ENCODE measurements around the gene B3GNT7. TPM values are rescaled to one million over a fixed set of nuclear protein-coding genes. Genes with fewer than 3 reads are reported as not detected.
"Not testable (repeated sequence)": the region's sequence is repeated elsewhere in the genome, so short reads cannot be mapped to it uniquely, and the experiment has no call there.

B3GNT7 gene
- total and polyA plus RNA-seq, 5 experiments from 2014 or later, result 0.06 to 0.68 (median 0.55) TPM; not detected in 2

DNA sequence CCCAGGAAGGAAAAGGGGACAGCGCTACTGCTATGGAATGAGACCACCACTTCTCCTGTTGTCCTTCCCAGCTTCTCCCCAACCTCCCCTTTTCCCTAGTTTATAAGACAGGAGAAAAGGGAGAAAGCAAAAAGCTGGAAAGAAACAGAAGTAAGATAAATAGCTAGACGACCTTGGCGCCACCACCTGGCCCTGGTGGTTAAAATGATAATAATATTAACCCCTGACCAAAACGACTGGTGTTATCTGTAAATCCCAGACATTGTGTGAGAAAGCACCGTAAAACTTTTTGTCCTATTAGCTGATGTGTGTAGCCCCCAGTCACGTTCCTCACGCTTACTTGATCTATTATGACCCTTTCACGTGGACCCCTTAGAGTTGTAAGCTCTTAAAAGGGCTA lies 5.2 kb downstream of the B3GNT7 start:
- H3K27ac Mint-ChIP-seq, POLR2A ChIA-PET, DNase-seq, H3K9me3 Mint-ChIP-seq, ATAC-seq, H3K4me3 Mint-ChIP-seq, H3K36me3 Mint-ChIP-seq: not testable (repeated sequence)
- Mint-ChIP-seq H3K27me3 (peaks cover 0 to 21% (median 14%) of the 10 kb centered on the region in 5 donors), H3K4me1 (peaks cover 5 to 21% (median 6%) of the 10 kb centered on the region in 4 donors)

DNA sequence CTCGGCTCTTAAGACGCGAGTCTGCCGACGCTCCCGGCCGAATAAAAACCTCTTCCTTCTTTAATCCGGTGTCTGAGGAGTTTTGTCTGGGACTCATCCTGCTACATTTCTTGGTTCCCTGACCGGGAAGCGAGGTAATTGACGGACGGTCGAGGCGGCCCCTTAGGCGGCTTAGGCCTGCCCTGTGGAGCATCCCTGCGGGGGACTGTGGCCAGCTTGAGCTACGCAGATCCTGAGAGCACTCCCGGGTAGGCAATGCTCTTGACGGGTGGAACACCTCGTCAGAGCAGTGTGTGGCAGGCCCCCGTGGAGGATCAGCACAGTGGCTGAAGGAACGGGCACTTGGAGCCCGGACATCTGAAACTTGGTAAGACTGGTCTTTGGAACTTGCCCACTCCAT lies 5.6 kb downstream of the B3GNT7 start:
- H3K4me3 Mint-ChIP-seq, H3K36me3 Mint-ChIP-seq, H3K9me3 Mint-ChIP-seq, ATAC-seq, H3K27ac Mint-ChIP-seq, DNase-seq, POLR2A ChIA-PET: not testable (repeated sequence)
- Mint-ChIP-seq H3K4me1 (peaks cover 8 to 26% (median 10%) of the 10 kb centered on the region in 4 donors), H3K27me3 (peaks cover 0 to 21% (median 14%) of the 10 kb centered on the region in 5 donors)

DNA sequence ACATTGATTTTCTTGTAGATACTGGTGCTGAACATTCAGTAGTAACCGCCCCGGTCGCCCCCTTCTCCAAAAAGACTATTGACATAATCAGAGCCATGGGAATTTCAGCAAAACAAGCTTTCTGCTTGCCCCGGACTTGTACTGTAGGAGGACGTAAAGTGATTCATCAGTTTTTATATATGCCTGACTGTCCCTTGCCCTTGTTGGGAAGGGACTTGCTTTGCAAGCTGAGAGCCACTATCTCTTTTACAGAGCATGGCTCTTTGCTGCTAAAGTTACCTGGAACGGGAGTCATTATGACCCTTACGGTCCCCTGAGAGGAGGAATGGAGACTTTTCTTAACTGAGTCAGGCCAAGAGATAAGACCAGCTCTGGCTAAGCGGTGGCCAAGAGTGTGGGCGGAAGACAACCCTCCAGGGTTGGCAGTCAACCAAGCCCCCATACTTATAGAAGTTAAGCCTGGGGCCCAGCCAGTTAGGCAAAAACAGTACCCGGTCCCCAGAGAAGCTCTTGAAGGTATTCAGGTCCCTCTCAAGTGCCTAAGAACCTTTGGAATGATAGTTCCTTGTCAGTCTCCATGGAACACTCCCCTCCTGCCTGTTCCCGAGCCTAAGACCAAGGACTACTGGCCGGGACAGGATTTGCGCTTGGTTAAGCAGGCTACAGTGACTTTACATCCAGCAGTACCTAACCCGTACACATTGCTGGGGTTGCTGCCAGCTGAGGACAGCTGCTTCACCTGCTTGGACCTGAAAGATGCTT lies 8.1 kb downstream of the B3GNT7 start:
- ATAC-seq, H3K9me3 Mint-ChIP-seq, POLR2A ChIA-PET, DNase-seq, H3K36me3 Mint-ChIP-seq, H3K4me3 Mint-ChIP-seq, H3K27me3 Mint-ChIP-seq: not testable (repeated sequence)
- Mint-ChIP-seq H3K4me1 (peaks cover 5 to 24% (median 18%) of the 10 kb centered on the region in 4 donors), H3K27ac (peak overlapping the region in 1 of 10 donors; percentile 31)

DNA sequence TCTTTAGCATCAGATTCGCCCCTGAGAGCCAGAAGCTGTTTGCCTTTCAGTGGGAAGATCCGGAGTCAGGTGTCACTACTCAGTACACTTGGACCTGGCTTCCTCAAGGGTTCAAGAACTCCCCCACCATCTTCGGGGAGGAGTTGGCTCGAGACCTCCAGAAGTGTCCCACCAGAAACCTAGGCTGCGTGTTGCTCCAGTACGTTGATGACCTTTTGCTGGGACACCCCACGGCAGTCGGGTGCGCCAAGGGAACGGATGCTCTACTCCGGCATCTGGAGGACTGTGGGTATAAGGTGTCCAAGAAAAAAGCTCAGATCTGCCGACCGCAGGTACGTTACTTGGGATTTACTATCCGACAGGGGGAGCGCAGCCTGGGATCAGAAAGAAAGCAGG lies 8.7 kb downstream of the B3GNT7 start:
- H3K4me3 Mint-ChIP-seq, ATAC-seq, H3K9me3 Mint-ChIP-seq, H3K27me3 Mint-ChIP-seq, POLR2A ChIA-PET, DNase-seq, H3K36me3 Mint-ChIP-seq: not testable (repeated sequence)
- Mint-ChIP-seq H3K27ac (peak overlapping the region in 1 of 10 donors; percentile 6), H3K4me1 (peaks cover 5 to 24% (median 18%) of the 10 kb centered on the region in 4 donors)

DNA sequence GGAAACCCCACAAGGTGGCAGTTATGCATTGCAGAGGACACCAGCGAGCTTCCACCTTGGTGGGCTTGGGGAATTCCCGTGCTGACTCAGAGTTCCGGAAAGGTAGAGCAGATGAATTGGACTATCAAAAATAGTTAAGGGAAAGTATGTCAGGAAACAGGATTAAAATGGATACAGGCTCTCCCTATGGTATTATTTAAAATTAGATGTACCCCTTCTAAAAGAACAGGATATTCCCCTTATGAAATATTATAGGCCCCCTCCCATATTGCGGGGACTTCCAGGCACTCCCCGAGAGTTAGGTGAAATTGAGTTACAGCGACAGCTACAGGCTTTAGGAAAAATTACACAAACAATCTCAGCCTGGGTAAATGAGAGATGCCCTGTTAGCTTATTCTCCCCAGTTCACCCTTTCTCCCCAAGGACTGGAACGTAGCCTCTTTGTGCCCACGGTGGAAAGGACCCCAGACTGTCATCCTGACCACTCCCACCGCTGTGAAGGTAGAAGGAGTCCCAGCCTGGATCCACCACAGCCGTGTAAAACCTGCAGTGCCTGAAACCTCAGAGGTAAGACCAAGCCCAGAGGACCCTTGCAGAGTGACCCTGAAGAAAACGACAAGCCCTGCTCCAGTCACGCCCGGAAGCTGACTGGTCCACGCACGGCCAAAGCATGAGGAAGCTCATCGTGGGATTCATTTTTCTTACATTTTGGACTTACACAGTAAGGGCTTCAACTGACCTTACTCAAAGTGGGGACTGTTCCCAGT lies 10.3 kb downstream of the B3GNT7 start:
- POLR2A ChIA-PET, H3K9me3 Mint-ChIP-seq, H3K36me3 Mint-ChIP-seq: not testable (repeated sequence)
- peaks cover 5 to 20% (median 18%) of the 10 kb centered on the region in 4 donors for H3K4me1 Mint-ChIP-seq
- ATAC-seq (peak; percentile 36 to 61), DNase-seq (peak in 1 of 10 donors; percentile 9)
- H3K27ac Mint-ChIP-seq, result peak overlapping the region in 4 of 10 donors; percentile 2 to 39 (median 30)
- H3K4me3 Mint-ChIP-seq, result peak overlapping the region in 7 of 10 donors; percentile 24 to 57 (median 36)
- H3K27me3 Mint-ChIP-seq, result peaks cover 1 to 16% (median 9%) of the 10 kb centered on the region in 5 donors

DNA sequence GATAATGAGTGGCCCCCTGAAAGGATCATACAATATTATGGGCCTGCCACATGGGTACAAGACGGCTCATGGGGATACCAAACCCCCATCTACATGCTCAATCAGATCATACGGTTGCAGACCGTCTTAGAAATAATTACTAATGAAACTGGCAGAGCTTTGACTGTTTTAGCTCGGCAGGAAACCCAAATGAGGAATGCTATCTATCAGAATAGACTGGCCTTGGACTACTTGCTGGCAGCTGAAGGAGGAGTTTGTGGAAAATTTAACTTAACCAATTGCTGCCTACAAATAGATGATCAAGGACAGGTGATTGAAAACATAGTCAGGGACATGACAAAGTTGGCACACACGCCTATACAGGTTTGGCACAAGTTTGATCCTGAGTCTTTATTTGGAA lies 12.2 kb downstream of the B3GNT7 start:
- H3K27me3 Mint-ChIP-seq, result peaks cover 6 to 28% (median 17%) of the 10 kb centered on the region in 5 donors
- POLR2A ChIA-PET, result interaction anchor here (0.6 kb wide), 1 partner anchor 12 kb away, joined by 8 read pairs; no protein-coding TSS in a partner anchor
- not testable (repeated sequence) for H3K4me3 Mint-ChIP-seq, H3K9me3 Mint-ChIP-seq, H3K36me3 Mint-ChIP-seq, DNase-seq, ATAC-seq, H3K27ac Mint-ChIP-seq
- H3K4me1 Mint-ChIP-seq, result peaks cover 5 to 26% (median 22%) of the 10 kb centered on the region in 4 donors

DNA sequence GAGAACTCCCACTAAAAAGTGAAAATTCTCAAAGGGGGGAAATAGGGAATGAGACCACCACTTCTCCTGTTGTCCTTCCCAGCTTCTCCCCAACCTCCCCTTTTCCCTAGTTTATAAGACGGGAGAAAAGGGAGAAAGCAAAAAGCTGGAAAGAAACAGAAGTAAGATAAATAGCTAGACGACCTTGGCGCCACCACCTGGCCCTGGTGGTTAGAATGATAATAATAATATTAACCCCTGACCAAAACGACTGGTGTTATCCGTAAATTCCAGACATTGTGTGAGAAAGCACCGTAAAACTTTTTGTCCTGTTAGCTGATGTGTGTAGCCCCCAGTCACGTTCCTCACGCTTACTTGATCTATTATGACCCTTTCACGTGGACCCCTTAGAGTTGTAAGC lies 12.8 kb downstream of the B3GNT7 start:
- H3K27ac Mint-ChIP-seq, H3K4me3 Mint-ChIP-seq, H3K9me3 Mint-ChIP-seq, ATAC-seq, H3K36me3 Mint-ChIP-seq, DNase-seq: not testable (repeated sequence)
- peaks cover 8 to 34% (median 22%) of the 10 kb centered on the region in 5 donors for H3K27me3 Mint-ChIP-seq
- peaks cover 5 to 26% (median 23%) of the 10 kb centered on the region in 4 donors for H3K4me1 Mint-ChIP-seq
- POLR2A ChIA-PET, result interaction anchor here (0.6 kb wide), 1 partner anchor 12 kb away, joined by 8 read pairs; no protein-coding TSS in a partner anchor

DNA sequence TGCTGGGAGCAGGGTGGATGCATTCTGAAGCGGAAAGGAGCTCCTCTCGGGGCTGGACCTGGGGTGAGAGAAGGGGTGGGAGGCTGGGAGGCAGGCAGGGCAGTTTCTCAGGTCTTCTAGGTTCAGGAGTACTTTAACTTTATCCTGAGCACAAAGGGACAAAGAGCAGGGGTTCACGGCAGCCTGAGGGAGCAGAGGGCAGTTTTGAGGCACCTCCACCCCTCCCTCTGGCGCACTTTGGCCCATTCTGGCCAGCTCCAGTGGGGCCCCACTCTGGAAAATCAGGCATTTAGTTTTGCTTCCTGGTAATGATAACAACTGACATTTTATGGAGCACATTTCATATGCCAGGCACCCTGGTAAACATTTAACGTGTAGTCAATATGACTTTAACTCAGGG lies 14.3 kb downstream of the B3GNT7 start:
- H3K36me3 Mint-ChIP-seq, result peaks cover 0 to 9% (median 3%) of the 10 kb centered on the region in 3 donors
- POLR2A ChIA-PET, result interaction anchor here (0.5 to 0.7 kb wide), 2 partner anchors 13 to 1325 kb away, joined by 3 read pairs; no protein-coding TSS in a partner anchor

DNA sequence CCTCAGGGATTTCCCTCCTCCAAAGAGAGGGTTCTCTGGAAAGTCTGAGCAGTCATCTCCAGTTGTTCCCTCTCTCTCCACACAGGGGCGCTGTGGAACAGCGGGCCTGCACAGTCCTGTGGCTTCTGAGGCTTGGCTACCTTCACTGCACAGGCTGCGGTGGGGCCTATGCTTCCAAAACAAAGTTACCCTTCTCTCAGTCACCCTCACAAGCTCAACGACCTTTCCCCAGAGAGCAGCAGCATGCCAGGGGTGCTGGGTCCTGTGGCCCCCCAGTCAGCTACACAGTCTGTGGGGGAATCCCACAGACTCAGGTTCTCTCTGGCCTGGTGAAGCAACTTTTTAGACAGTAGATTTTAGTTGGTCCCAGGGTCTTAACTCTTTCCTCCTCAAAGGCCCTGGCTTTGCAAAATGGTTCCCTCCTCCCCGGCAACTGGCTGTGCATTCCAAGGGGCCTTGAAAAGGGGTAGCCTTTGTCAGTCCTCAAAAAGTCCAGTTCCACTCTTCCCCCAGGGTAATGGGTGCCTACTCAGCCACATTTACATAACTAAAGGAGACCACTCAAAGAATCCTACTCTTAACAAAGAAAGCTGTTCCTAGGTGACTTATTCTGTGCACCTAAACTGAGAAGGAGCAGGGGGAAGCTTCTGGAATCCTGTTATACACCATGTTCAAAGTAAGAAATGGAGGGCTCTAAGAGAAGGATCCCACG lies 14.9 kb downstream of the B3GNT7 start:
- H3K9me3 Mint-ChIP-seq, result peaks cover 0 to 8% (median 6%) of the 10 kb centered on the region in 9 donors
- peaks cover 0 to 9% (median 3%) of the 10 kb centered on the region in 3 donors for H3K36me3 Mint-ChIP-seq
- H3K4me1 Mint-ChIP-seq, result peaks cover 4 to 24% (median 19%) of the 10 kb centered on the region in 4 donors
- ATAC-seq (no peak), DNase-seq (no peak)
- POLR2A ChIA-PET, result interaction anchor here (0.5 kb wide), 1 partner anchor 12 kb away, joined by 3 read pairs; no protein-coding TSS in a partner anchor
- no peak overlapping the region for H3K4me3 Mint-ChIP-seq
- H3K27me3 Mint-ChIP-seq, result peaks cover 14 to 45% (median 30%) of the 10 kb centered on the region in 5 donors
- H3K27ac Mint-ChIP-seq, result no peak overlapping the region

More for the DNA sequence above, 14.3 kb downstream of the B3GNT7 start:
- peaks cover 14 to 45% (median 27%) of the 10 kb centered on the region in 5 donors for H3K27me3 Mint-ChIP-seq
- ATAC-seq (no peak), DNase-seq (no peak)
- no peak overlapping the region for H3K4me3 Mint-ChIP-seq
- H3K27ac Mint-ChIP-seq, result no peak overlapping the region
- peaks cover 0 to 8% (median 6%) of the 10 kb centered on the region in 9 donors for H3K9me3 Mint-ChIP-seq
- H3K4me1 Mint-ChIP-seq, result peaks cover 5 to 26% (median 23%) of the 10 kb centered on the region in 4 donors

DNA sequence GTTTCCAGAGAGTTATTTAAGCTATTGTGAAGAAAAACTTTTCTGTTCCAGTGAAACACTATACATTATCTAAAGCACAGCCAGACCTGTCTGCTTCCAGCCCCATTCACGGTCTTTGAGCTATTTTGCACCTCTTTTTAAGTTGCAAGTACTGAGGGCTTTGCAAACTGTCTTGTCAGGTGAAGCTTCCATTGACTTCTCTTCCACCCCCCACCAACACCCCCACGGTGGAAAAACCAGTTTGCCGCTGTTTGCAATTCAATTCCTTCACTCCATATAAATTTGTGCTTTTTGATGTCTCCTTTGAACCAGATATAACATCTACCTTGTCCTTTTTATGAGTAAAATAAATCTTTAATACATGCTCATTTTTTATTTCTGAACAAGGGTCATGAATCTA lies 15.7 kb downstream of the B3GNT7 start:
- Mint-ChIP-seq H3K4me3 (peak overlapping the region; percentile 20 to 79 (median 67)), H3K9me3 (peaks cover 0 to 8% (median 6%) of the 10 kb centered on the region in 9 donors), H3K36me3 (peaks cover 0 to 9% (median 3%) of the 10 kb centered on the region in 3 donors), H3K27me3 (peaks cover 14 to 45% (median 30%) of the 10 kb centered on the region in 5 donors), H3K4me1 (peaks cover 0 to 16% (median 11%) of the 10 kb centered on the region in 4 donors), H3K27ac (no peak overlapping the region)
- no peak for DNase-seq
- POLR2A ChIA-PET, result no interaction called here
- ATAC-seq, result no peak

DNA sequence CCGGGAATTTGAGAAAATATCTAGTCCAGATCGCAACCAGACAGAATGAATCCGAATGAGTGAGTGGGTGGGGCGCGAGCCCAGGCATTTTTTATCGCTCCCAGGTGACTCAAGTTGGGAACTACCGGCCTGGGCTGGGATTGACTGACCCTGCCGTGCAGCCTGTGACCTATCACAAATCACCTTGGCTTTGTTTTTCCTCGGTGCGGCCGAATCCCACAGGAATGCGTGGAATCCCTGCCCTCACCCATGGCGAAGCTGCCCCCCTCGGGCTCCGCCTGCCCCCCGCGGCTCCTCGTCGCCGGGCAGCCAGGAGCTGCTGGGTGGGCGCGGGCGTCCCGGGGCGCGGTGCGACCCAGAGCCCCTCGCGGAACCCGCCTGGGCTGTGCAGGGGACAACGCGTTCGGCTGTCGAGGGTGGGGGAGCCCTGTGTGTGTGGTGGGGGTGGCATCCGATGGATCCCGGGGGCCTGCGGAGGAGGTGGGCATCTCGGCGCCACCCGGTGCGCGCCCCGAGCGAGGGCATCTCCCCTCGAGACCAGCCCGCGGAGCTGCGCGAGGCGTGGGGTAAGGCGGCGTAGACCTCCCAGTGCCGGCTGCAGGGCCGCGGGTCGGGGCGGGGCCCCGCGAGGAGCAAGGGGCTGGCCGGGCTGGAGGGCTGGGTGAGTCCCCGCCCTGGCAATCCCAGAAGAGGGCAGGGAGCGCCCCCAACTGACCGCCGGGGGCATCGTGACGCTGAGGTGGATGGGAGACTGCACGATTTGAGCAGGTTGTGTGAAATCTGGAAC lies 16.5 kb downstream of the B3GNT7 start:
- H3K36me3 Mint-ChIP-seq, result peaks cover 0 to 9% (median 3%) of the 10 kb centered on the region in 3 donors
- peaks cover 0 to 9% (median 4%) of the 10 kb centered on the region in 4 donors for H3K4me1 Mint-ChIP-seq
- POLR2A ChIA-PET, result interaction anchor here (0.6 kb wide), 1 partner anchor 73 kb away, joined by 5 read pairs; no protein-coding TSS in a partner anchor
- ATAC-seq (peak; percentile 85 to 100), DNase-seq (peak; percentile 47 to 82 (median 56))
- H3K27me3 Mint-ChIP-seq, result peaks cover 14 to 45% (median 30%) of the 10 kb centered on the region in 5 donors
- peak overlapping the region; percentile 38 to 79 (median 67) for H3K4me3 Mint-ChIP-seq
- H3K27ac Mint-ChIP-seq, result peak overlapping the region in 1 of 10 donors; percentile 43
- peaks cover 0 to 8% (median 6%) of the 10 kb centered on the region in 9 donors for H3K9me3 Mint-ChIP-seq

Data from naive thymus-derived CD8-positive, alpha-beta T cell (primary cell).